ENCODE measurements around the gene SEC16A.

SEC16A gene

GRCh38 chr9:136455043-136456002, 27.5 kb downstream of the SEC16A start:
- no peak for TF ChIP-seq CTCF (IDR thresholded peaks at IDR 0.05)
- Histone ChIP-seq H3K4me3 (ENCODE audit: low read depth in 1 of 2, low read length in 1 of 2) (no peak overlapping the region), H3K4me1 (ENCODE audit: control insufficient read depth in 1 of 2, insufficient read depth in 1 of 2, low read depth in 1 of 2, low read length in 1 of 2) (no peaks in the 10 kb centered on the region), H3K27ac (no peak overlapping the region), H3K27me3 (no peaks in the 10 kb centered on the region), H3K9me3 (no peaks in the 10 kb centered on the region), H3K36me3 (peaks cover 92% of the 10 kb centered on the region)

GRCh38 chr9:136454026-136454796, 28.6 kb downstream of the SEC16A start:
- Histone ChIP-seq H3K36me3 (peaks cover 92% of the 10 kb centered on the region), H3K4me3 (ENCODE audit: low read depth in 1 of 2, low read length in 1 of 2) (no peak overlapping the region), H3K4me1 (ENCODE audit: control insufficient read depth in 1 of 2, insufficient read depth in 1 of 2, low read depth in 1 of 2, low read length in 1 of 2) (no peaks in the 10 kb centered on the region), H3K27me3 (no peaks in the 10 kb centered on the region), H3K9me3 (no peaks in the 10 kb centered on the region), H3K27ac (no peak overlapping the region)
- no peak for TF ChIP-seq CTCF (IDR thresholded peaks at IDR 0.05)

GRCh38 chr9:136453326-136453725, 29.5 kb downstream of the SEC16A start:
- Histone ChIP-seq H3K4me1 (ENCODE audit: control insufficient read depth in 1 of 2, insufficient read depth in 1 of 2, low read depth in 1 of 2, low read length in 1 of 2) (no peaks in the 10 kb centered on the region), H3K27me3 (no peaks in the 10 kb centered on the region), H3K9me3 (no peaks in the 10 kb centered on the region), H3K4me3 (ENCODE audit: low read depth in 1 of 2, low read length in 1 of 2) (no peak overlapping the region), H3K27ac (no peak overlapping the region), H3K36me3 (peaks cover 92% of the 10 kb centered on the region)
- no peak for TF ChIP-seq CTCF (IDR thresholded peaks at IDR 0.05)

- H3K4me3 ChIP-seq (ENCODE audit: low read depth in 1 of 2, low read length in 1 of 2) = no peak overlapping the region
- H3K27me3 ChIP-seq = no peaks in the 10 kb centered on the region
- no peak for TF ChIP-seq CTCF (IDR thresholded peaks at IDR 0.05)
- H3K4me1 ChIP-seq (ENCODE audit: control insufficient read depth in 1 of 2, insufficient read depth in 1 of 2, low read depth in 1 of 2, low read length in 1 of 2) = no peaks in the 10 kb centered on the region
- H3K36me3 ChIP-seq = peaks cover 92% of the 10 kb centered on the region
- H3K27ac ChIP-seq = no peak overlapping the region
- no peaks in the 10 kb centered on the region for H3K9me3 ChIP-seq
Observed at GRCh38 chr9:136451221-136451877, 31.5 kb downstream of the SEC16A start.

- peaks cover 92% of the 10 kb centered on the region for H3K36me3 ChIP-seq
Observed at GRCh38 chr9:136448655-136449054, 34.2 kb downstream of the SEC16A start.

More at GRCh38 chr9:136448655-136449054, 34.2 kb downstream of the SEC16A start:
- TF ChIP-seq CTCF (IDR thresholded peaks at IDR 0.05) = no peak
- Histone ChIP-seq H3K27me3 (no peaks in the 10 kb centered on the region), H3K4me3 (ENCODE audit: low read depth in 1 of 2, low read length in 1 of 2) (no peak overlapping the region), H3K4me1 (ENCODE audit: control insufficient read depth in 1 of 2, insufficient read depth in 1 of 2, low read depth in 1 of 2, low read length in 1 of 2) (no peaks in the 10 kb centered on the region), H3K27ac (no peak overlapping the region), H3K9me3 (no peaks in the 10 kb centered on the region)
